ENCODE data around the gene GARIN6.

GRCh38 chr12:99680276-99680675 lies 32.7 kb downstream of the GARIN6 start:
- TF ChIP-seq CTCF (IDR thresholded peaks at IDR 0.05) (no peak), EZH2 (IDR thresholded peaks at IDR 0.05; ENCODE audit: borderline replicate concordance, insufficient read depth, low read depth, low read length, poor library complexity, severe bottlenecking) (no peak)

All from B cell (primary cell).